Head of caudate nucleus (tissue), 42 donors: ENCODE measurements around the gene ERGIC1.
A peak's percentile ranks its signal among the peaks of the same experiment; 100 is the strongest.

Experiments used
- DNase-seq, 42 donors: peaks; one replicate each; pipeline versions ENCODE4 v3.0.0 to v3.0.0-alpha.2; 2020 to 2021; ENCODE audit warnings: mixed read lengths in 7 of 42
- intact Hi-C: fragments of 100-400 bp; cut with DNase I; formaldehyde crosslinking; loops from one replicate; pipeline ENCODE4 v1.15.0; 2022

The ERGIC1 gene

GRCh38 chr5:172870291-172870714 is 36.3 kb downstream of the ERGIC1 start:
- intact Hi-C loops = no loop called here
- DNase-seq = peak in 1 of 42 donors; percentile 13

- DNase-seq = peak in 35 of 42 donors; percentile 18 to 80 (median 46)
- intact Hi-C loops = no loop called here
These were observed 36.8 kb downstream of the ERGIC1 start for GRCh38 chr5:172870715-172871461.

GRCh38 chr5:172871536-172871935 is 37.5 kb downstream of the ERGIC1 start:
- intact Hi-C loops = no loop called here
- DNase-seq = no peak

- intact Hi-C loops = no loop called here
- no peak for DNase-seq
These were observed 37.9 kb downstream of the ERGIC1 start for GRCh38 chr5:172871982-172872381.

- intact Hi-C loops = no loop called here
- peak in 27 of 42 donors; percentile 15 to 75 (median 47) for DNase-seq
These were observed 39.0 kb downstream of the ERGIC1 start for GRCh38 chr5:172872997-172873491.

GRCh38 chr5:172873513-172873912 is 39.5 kb downstream of the ERGIC1 start:
- intact Hi-C loops = no loop called here
- no peak for DNase-seq

- intact Hi-C loops = no loop called here
These were observed 40.8 kb downstream of the ERGIC1 start for GRCh38 chr5:172874647-172875504.

GRCh38 chr5:172875505-172876279 is 41.6 kb downstream of the ERGIC1 start:
- intact Hi-C loops = no loop called here

More at GRCh38 chr5:172874647-172875504, 40.8 kb downstream of the ERGIC1 start:
- no peak for DNase-seq

GRCh38 chr5:172876578-172876977 is 42.5 kb downstream of the ERGIC1 start:
- intact Hi-C loops = no loop called here
- DNase-seq = no peak

More at GRCh38 chr5:172875505-172876279, 41.6 kb downstream of the ERGIC1 start:
- no peak for DNase-seq

- intact Hi-C loops = no loop called here
- no peak for DNase-seq
These were observed 43.6 kb downstream of the ERGIC1 start for GRCh38 chr5:172877466-172878260.

GRCh38 chr5:172878585-172878932 is 44.5 kb downstream of the ERGIC1 start:
- intact Hi-C loops = no loop called here
- no peak for DNase-seq

- intact Hi-C loops = no loop called here
- no peak for DNase-seq
These were observed 45.1 kb downstream of the ERGIC1 start for GRCh38 chr5:172878933-172879752.

- DNase-seq = peak in 5 of 42 donors; percentile 12 to 38 (median 23)
These were observed 47.8 kb downstream of the ERGIC1 start for GRCh38 chr5:172881691-172882370.

GRCh38 chr5:172883066-172883465 is 49.0 kb downstream of the ERGIC1 start:
- DNase-seq = no peak
- intact Hi-C loops = no loop called here

More at GRCh38 chr5:172881691-172882370, 47.8 kb downstream of the ERGIC1 start:
- intact Hi-C loops = no loop called here

- peak in 22 of 42 donors; percentile 16 to 63 (median 40) for DNase-seq
- intact Hi-C loops = no loop called here
These were observed 51.7 kb downstream of the ERGIC1 start for GRCh38 chr5:172885597-172886340.

- DNase-seq = no peak
- intact Hi-C loops = no loop called here
These were observed 52.4 kb downstream of the ERGIC1 start for GRCh38 chr5:172886476-172886875.
